ENCODE results near the gene PHACTR2.

The PHACTR2 gene

DNA sequence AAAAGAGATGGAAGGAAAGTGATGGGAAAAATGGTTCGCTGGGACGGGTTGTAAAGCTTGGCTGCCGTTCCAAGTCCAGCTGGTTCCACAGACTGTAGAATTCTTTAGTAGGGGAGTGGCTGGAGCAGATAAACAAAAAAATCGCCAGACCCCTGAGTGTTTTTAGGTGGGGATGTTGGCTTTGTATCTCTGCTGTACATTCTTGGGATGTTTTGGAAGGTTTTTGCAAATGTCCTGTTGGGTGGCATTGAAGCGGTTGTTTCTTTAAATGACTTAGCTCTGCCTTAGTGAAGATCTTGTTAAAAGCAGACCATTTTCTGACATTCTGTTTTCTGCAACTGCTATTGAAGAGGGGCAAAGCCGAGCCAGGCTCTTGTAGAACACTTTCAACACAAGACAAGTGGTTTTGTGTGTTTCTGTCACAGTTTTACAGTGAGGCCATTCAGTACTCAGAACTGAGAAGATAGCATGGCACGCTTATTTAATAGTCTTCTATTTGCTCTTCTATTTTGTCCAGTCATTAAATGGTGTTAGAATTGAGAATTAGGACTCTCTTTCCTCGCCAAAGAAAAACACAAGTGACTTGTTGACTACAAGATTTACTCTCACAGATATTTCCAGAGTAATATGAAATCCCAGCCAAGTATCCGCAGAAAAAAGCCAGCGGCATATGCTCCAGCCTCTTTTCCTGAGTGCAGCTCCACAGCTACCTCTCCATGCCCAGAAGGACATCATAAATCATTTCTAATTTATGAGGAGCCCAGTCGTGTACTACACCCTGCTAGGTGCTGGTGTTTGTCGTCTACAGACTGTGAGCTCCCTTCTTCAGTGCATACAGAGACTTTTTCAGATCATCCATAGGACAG lies 65.8 kb downstream of the PHACTR2 start:
- DNase-seq = no peak

DNA sequence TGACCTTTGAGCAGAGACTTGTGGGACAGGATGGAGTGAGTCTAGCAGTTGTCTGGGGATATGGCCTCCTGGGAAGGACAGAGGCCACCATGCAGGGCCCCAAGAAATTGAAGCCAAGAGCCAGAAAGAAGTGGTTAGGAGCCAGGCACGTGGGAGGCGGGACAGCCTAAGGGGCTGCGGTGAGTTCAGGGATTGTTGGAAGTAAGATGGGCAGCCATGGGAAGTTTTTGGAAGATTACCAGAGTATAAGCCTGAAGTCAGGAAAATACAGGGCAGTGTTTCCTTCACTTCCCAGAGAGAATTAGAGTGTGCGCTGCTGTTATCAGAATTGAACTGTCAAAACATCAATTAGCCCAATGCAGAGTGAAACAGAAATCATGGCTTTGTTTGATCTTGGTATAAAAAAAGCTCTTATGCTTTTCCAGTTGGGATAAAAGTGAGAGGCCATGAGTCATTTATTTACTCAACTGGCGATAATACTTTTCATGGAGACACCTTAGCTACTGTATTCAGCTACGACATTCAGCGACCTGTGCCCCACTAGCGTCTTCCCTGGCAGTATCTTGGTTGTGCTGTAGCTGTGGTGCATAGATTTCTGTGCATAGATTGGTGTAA lies 66.9 kb downstream of the PHACTR2 start:
- no peak for DNase-seq

DNA sequence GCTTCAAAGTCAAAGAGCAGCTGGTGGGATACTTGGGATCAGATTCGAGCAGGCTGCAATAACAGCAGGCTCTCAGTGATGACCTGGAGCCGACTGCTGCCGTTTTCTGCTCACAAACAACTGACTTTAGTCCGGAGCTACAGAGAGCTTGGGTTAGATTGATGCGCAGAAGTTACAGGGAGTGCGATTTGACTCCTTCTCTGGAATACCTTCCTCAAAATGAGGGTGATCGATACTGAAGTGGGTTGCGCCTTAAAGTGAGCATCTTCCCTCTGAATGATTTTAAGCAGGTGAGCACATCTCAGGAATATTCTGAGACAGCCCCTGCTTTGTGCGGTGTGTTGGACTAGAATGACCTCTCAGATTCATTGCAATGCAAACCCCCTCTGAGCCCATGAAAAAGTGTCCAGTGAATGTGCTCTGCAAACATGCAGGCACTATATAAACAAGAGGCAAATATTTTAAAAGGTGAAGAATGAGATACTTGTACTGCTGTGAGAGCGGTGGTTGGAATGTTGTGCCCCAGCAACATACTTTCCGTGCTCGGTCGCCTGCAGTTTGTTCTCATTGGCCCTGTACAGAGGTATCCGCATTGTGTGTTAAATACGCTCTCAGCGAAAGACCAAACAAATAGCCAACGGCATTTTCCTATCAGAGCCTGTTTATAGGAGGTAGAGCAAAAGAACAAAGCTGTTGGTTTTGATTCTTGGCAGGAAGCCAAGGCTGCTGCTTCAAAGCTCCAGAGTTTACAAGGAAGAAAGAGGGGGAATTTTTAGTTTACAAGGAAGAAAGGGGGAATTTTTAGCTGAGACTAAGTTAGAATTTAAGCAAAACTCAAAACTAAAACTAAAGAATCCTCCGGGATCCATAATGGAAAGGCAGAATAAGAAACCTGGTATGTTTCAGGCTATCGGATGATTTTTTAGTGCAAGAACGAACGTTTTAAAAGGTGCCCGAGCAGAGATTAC lies 67.7 kb downstream of the PHACTR2 start:
- no peak for DNase-seq

- no peak for DNase-seq
These were observed 68.7 kb downstream of the PHACTR2 start for GRCh38 chr6:143746202-143747119.

DNA sequence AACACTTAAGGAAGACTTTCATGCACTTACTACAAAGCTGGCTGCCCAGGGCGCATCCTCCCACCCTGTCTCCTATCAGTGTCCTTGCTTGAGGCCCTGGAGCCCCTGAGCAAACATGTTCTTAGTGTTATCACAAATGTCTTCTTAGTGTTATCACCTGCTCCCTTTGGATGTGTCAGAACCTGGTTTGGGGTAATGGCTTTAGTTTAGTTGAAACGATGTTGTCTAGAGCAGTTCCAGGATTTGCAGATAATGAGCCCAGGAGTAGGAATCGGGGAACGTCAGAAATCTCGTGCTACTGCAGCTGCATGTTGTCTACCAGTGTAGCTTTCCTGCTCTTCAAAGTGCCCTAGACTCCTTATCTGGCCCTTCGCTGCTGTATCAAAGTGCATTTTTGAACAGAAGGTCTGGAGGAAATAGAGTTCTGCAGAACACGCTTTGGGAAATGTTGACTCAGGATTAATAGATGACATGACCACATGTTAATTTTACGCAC lies 69.6 kb downstream of the PHACTR2 start:
- no peak for DNase-seq

- DNase-seq = no peak
These were observed 72.1 kb downstream of the PHACTR2 start for GRCh38 chr6:143749891-143750290.

- no peak for DNase-seq
These were observed 73.1 kb downstream of the PHACTR2 start for GRCh38 chr6:143750877-143751276.

- DNase-seq = no peak
These were observed 74.7 kb downstream of the PHACTR2 start for GRCh38 chr6:143752459-143752858.

GRCh38 chr6:143753678-143754077 lies 75.9 kb downstream of the PHACTR2 start:
- DNase-seq = no peak

- DNase-seq = no peak
These were observed 76.4 kb downstream of the PHACTR2 start for GRCh38 chr6:143754204-143754603.

- DNase-seq = no peak
These were observed 77.6 kb downstream of the PHACTR2 start for GRCh38 chr6:143755301-143755744.

DNA sequence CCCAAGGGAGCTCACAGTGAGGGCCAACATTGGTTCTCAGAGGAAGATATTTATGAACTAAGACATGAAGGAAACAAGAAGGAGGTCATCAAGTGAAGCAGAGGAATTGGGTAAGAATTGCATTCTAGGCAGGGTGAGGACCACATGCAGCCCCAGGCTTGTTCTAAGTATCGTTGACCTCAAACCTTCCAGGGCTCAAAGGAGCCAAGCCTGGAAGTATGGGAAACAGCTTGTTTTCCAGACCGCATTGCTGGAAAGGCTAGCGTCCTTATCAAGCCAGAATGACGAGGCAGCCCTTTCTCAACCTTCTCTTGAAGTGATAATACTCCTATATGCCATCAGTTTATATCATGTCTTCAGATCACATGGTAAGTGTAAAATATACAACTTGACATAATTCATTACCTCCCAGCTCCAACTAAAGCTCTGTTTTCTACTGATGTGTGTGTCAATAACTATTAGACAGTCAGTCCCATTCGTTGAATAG lies 79.6 kb downstream of the PHACTR2 start:
- no peak for DNase-seq

GRCh38 chr6:143758551-143758950 lies 80.8 kb downstream of the PHACTR2 start:
- DNase-seq = no peak

- no peak for DNase-seq
These were observed 81.9 kb downstream of the PHACTR2 start for GRCh38 chr6:143759666-143760065.

DNA sequence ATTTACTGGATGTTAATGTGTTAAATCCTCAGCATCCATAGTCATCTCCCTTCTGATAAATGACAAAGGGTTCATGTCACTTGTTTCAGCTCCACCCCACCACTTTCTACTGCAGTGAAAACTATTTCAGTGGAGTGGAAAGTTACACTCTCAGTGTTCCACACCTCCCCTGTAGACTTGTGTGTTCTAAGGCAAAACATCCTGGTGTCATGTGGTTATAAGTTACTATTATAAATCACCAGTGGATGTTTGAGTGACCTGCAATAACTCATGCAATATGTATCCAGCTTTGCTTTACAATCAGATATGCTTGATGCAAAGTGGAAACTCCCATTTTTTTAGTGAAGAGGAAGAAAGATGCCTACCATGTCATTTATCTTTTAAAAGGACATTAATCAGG lies 83.3 kb downstream of the PHACTR2 start:
- DNase-seq = no peak

- DNase-seq = no peak
These were observed 84.4 kb downstream of the PHACTR2 start for GRCh38 chr6:143762126-143762525.

DNA sequence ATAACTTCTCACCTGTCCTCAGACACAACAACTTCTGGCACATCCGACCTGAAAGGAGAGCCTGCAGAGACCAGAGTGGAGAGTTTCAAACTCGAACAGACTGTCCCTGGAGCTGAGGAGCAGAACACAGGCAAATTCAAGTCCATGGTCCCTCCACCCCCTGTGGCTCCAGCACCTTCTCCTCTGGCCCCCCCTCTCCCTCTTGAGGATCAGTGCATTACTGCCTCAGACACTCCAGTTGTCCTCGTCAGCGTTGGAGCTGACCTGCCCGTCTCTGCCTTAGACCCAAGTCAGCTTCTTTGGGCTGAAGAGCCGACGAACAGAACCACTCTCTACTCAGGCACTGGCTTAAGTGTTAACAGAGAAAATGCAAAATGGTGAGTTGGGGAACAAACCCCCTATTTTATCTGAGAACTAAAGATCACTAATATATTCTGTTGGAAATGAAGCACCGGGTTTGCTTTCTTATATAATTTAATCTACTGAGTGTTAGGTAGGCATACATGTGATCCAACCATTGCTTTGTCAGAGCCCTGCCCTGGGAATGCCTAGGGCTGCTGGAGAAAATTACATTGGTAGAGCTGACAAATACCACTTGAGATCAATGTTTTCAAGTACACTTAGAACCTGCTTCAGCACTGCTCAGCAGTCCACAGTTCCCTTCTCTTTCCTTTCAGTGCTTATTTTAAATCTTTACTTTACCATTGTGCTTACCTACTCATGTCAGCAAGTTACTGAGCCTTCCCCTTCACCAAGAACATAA lies 87.8 kb downstream of the PHACTR2 start:
- DNase-seq = no peak

GRCh38 chr6:143766185-143766553 lies 88.4 kb downstream of the PHACTR2 start:
- no peak for DNase-seq

- no peak for DNase-seq
These were observed 89.7 kb downstream of the PHACTR2 start for GRCh38 chr6:143767433-143767832.

- DNase-seq = no peak
These were observed 94.6 kb downstream of the PHACTR2 start for GRCh38 chr6:143772116-143773086.

All from activated CD8-positive, alpha-beta memory T cell treated with anti-CD3 and anti-CD28 coated beads for 24 hours (primary cell).